Measurements from ENCODE around the gene AHRR.
"Not testable (repeated sequence)": the region's sequence is repeated elsewhere in the genome, so short reads cannot be mapped to it uniquely, and the experiment has no call there.

Gene AHRR

GRCh38 chr5:307306-307705 lies 14.2 kb upstream of the AHRR start:
- no peak overlapping the region for H3K4me3 ChIP-seq (ENCODE audit: low read depth, low read length)
- no peak for TF ChIP-seq CTCF (IDR thresholded peaks at IDR 0.05; ENCODE audit: borderline replicate concordance, insufficient read depth, low read depth, low read length)

GRCh38 chr5:307794-308579 lies 13.5 kb upstream of the AHRR start:
- H3K4me3 ChIP-seq (ENCODE audit: low read depth, low read length) = no peak overlapping the region
- no peak for TF ChIP-seq CTCF (IDR thresholded peaks at IDR 0.05; ENCODE audit: borderline replicate concordance, insufficient read depth, low read depth, low read length)

GRCh38 chr5:308672-309271 lies 12.7 kb upstream of the AHRR start:
- no peak for TF ChIP-seq CTCF (IDR thresholded peaks at IDR 0.05; ENCODE audit: borderline replicate concordance, insufficient read depth, low read depth, low read length)

GRCh38 chr5:309831-310230 lies 11.7 kb upstream of the AHRR start:
- H3K4me3 ChIP-seq (ENCODE audit: low read depth, low read length) = not testable (repeated sequence)

More at GRCh38 chr5:308672-309271, 12.7 kb upstream of the AHRR start:
- no peak overlapping the region for H3K4me3 ChIP-seq (ENCODE audit: low read depth, low read length)

- TF ChIP-seq CTCF (IDR thresholded peaks at IDR 0.05; ENCODE audit: borderline replicate concordance, insufficient read depth, low read depth, low read length) = no peak
- no peak overlapping the region for H3K4me3 ChIP-seq (ENCODE audit: low read depth, low read length)
Measured at GRCh38 chr5:310516-310915, 11.0 kb upstream of the AHRR start.

- no peak for TF ChIP-seq CTCF (IDR thresholded peaks at IDR 0.05; ENCODE audit: borderline replicate concordance, insufficient read depth, low read depth, low read length)
- no peak overlapping the region for H3K4me3 ChIP-seq (ENCODE audit: low read depth, low read length)
Measured at GRCh38 chr5:310941-311434, 10.5 kb upstream of the AHRR start.

GRCh38 chr5:311963-312362 lies 9.6 kb upstream of the AHRR start:
- no peak overlapping the region for H3K4me3 ChIP-seq (ENCODE audit: low read depth, low read length)
- no peak for TF ChIP-seq CTCF (IDR thresholded peaks at IDR 0.05; ENCODE audit: borderline replicate concordance, insufficient read depth, low read depth, low read length)
